ENCODE measurements around the gene CSMD2.

GRCh38 chr1:33473900-33474299, 691.1 kb downstream of the CSMD2 start:
- TF ChIP-seq POLR2A (IDR thresholded peaks at IDR 0.05) (no peak), CTCF (IDR thresholded peaks at IDR 0.05) (no peak), POLR2AphosphoS5 (IDR thresholded peaks at IDR 0.05) (no peak)

Measured in sigmoid colon (tissue), 4 donors.